Neuronal stem cell (in vitro differentiated cells): ENCODE measurements around the gene ZBTB40.

ENCODE experiments used
- DNase-seq: peaks from one replicate; pipeline ENCODE4 v3.0.0-alpha.2; 2013; ENCODE audit warnings: low spot score
- H2AFZ ChIP-seq: one replicate; pipeline ENCODE4 v1.6.1; 2013; ENCODE audit warnings: mild to moderate bottlenecking, low read length, inconsistent platforms
- H2AK5ac ChIP-seq: 2 replicates; pipeline ENCODE4 v1.6.1; 2013; ENCODE audit warnings: low read depth, mild to moderate bottlenecking, inconsistent platforms, low read length, moderate library complexity, mixed read lengths
- H2BK120ac ChIP-seq: 2 replicates; pipeline ENCODE4 v1.6.1; 2013; ENCODE audit warnings: low read depth, mild to moderate bottlenecking, inconsistent platforms, low read length, moderate library complexity, mixed read lengths
- H2BK12ac ChIP-seq: one replicate; pipeline ENCODE4 v1.6.1; 2013; ENCODE audit warnings: low read length, inconsistent platforms
- H2BK15ac ChIP-seq: 2 replicates; pipeline ENCODE4 v1.6.1; 2013; ENCODE audit warnings: mild to moderate bottlenecking, low read length, inconsistent platforms, mixed read lengths
- H2BK5ac ChIP-seq: one replicate; pipeline ENCODE4 v1.6.1; 2013; ENCODE audit warnings: inconsistent platforms, mild to moderate bottlenecking, low read length, moderate library complexity
- H3K14ac ChIP-seq: one replicate; pipeline ENCODE4 v1.6.1; 2013; ENCODE audit warnings: low read length, inconsistent platforms
- H3K18ac ChIP-seq: 2 replicates; pipeline ENCODE4 v1.6.1; 2013; ENCODE audit warnings: low read length, inconsistent platforms
- H3K23ac ChIP-seq: 2 replicates; pipeline ENCODE4 v1.6.1; 2013; ENCODE audit warnings: low read depth, mild to moderate bottlenecking, mixed read lengths, low read length, inconsistent platforms; ENCODE audit not compliant: poor library complexity
- H3K27ac ChIP-seq: replicated peaks from 3 replicates; pipeline ENCODE4 v1.5.1; 2013; ENCODE audit warnings: low read length, inconsistent platforms
- H3K27me3 ChIP-seq, 3 experiments: 2 replicates each; pipeline ENCODE4 v1.6.1; 2013; ENCODE audit warnings: low read length in 3 of 3, mild to moderate bottlenecking in 2 of 3, inconsistent platforms in 1 of 3, low read depth in 1 of 3, mixed read lengths in 1 of 3, moderate library complexity in 1 of 3; ENCODE audit not compliant: control insufficient read depth in 3 of 3, insufficient read depth in 3 of 3
- H3K36me3 ChIP-seq, 2 donors: replicated peaks in 1 of 2; 2 replicates each; pipeline ENCODE4 v1.6.1; 2013; ENCODE audit warnings: low read length in 2 of 2; ENCODE audit not compliant: control insufficient read depth in 2 of 2, insufficient read depth in 2 of 2
- H3K4ac ChIP-seq: 2 replicates; pipeline ENCODE4 v1.6.1; 2013; ENCODE audit warnings: inconsistent platforms, mild to moderate bottlenecking, low read length, moderate library complexity
- H3K4me1 ChIP-seq, 2 donors: 1 replicate in 1 of 2; 2 replicates in 1 of 2; pipeline ENCODE4 v1.6.1; 2013; ENCODE audit warnings: low read length in 2 of 2, low read depth in 1 of 2; ENCODE audit not compliant: control insufficient read depth in 2 of 2, insufficient read depth in 1 of 2
- H3K4me2 ChIP-seq: one replicate; pipeline ENCODE4 v1.6.1; 2013; ENCODE audit warnings: mild to moderate bottlenecking, low read length, inconsistent platforms; ENCODE audit not compliant: insufficient read depth, poor library complexity, severe bottlenecking
- H3K4me3 ChIP-seq, 2 donors: 2 replicates each; pipeline ENCODE4 v1.5.1; 2013; ENCODE audit warnings: low read length in 2 of 2, mild to moderate bottlenecking in 2 of 2, inconsistent platforms in 1 of 2, moderate library complexity in 1 of 2
- H3K79me1 ChIP-seq: one replicate; pipeline ENCODE4 v1.6.1; 2013; ENCODE audit warnings: low read depth, mild to moderate bottlenecking, inconsistent platforms, low read length, moderate library complexity
- H3K9ac ChIP-seq: one replicate; pipeline ENCODE4 v1.6.1; 2013; ENCODE audit warnings: mild to moderate bottlenecking, low read depth, low read length, inconsistent platforms; ENCODE audit not compliant: poor library complexity
- H3K9me3 ChIP-seq, 2 donors: replicated peaks in 1 of 2; 2 replicates each; pipeline versions ENCODE3 to v1.6.1; 2013; ENCODE audit warnings: low read length in 2 of 2, mild to moderate bottlenecking in 2 of 2, inconsistent platforms in 1 of 2, low read depth in 1 of 2, mixed read lengths in 1 of 2, moderate library complexity in 1 of 2; ENCODE audit not compliant: control insufficient read depth in 2 of 2, insufficient read depth in 1 of 2
- H4K8ac ChIP-seq: one replicate; pipeline ENCODE4 v1.6.1; 2013; ENCODE audit warnings: low read depth, mild to moderate bottlenecking, inconsistent platforms, low read length, moderate library complexity
- H4K91ac ChIP-seq: one replicate; pipeline ENCODE4 v1.6.1; 2013; ENCODE audit warnings: low read length, low read depth, mild to moderate bottlenecking, inconsistent platforms; ENCODE audit not compliant: poor library complexity
- WGBS, 2 donors: extraction: QIAGEN DNeasy Blood & Tissue Kit; methylation state at CpG; one replicate each; pipeline ENCODE4 v1.1.7; 2013; ENCODE audit warnings: missing lambda C conversion rate in 2 of 2, mixed read lengths in 1 of 2; ENCODE audit not compliant: insufficient read length in 2 of 2, insufficient replicate concordance in 1 of 2; ENCODE audit errors: extremely low coverage in 2 of 2; 5-methylcytosine and 5-hydroxymethylcytosine counted together

ZBTB40 gene

DNA sequence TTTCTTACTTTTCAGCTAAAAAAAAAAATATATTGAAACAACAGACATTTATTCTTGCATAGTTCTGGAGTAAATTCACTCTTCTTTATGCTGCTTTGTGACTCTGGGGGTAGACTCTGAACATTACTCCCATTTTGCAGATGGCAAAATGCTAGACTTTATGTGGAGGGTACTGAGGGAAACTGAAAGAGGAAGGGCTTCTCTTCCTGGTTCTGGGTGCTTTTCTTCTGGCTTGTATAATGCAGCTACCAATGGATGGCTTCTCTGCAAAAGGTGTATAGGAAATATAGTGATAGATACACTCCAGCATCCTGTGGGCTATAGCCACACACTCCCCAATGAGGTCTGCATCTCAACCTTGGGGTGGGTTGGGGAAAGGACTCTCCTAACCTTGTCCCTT, 19.7 kb upstream of the ZBTB40 start:
- Histone ChIP-seq H3K36me3 (no peaks in the 10 kb centered on the region), H3K9me3 (no peaks in the 10 kb centered on the region), H3K14ac (no peak overlapping the region), H2AFZ (no peak overlapping the region), H3K79me1 (no peaks in the 10 kb centered on the region), H3K4me1 (no peaks in the 10 kb centered on the region), H3K9ac (no peak overlapping the region), H2BK12ac (no peak overlapping the region), H2BK5ac (no peak overlapping the region), H3K27me3 (no peaks in the 10 kb centered on the region), H3K4me2 (no peak overlapping the region), H3K23ac (no peak overlapping the region), H4K8ac (no peak overlapping the region), H4K91ac (no peak overlapping the region), H3K27ac (no peak overlapping the region), H3K4me3 (no peak overlapping the region), H3K18ac (no peak overlapping the region), H3K4ac (no peak overlapping the region), H2AK5ac (no peak overlapping the region), H2BK120ac (no peak overlapping the region), H2BK15ac (no peak overlapping the region)
- DNase-seq = no peak

DNA sequence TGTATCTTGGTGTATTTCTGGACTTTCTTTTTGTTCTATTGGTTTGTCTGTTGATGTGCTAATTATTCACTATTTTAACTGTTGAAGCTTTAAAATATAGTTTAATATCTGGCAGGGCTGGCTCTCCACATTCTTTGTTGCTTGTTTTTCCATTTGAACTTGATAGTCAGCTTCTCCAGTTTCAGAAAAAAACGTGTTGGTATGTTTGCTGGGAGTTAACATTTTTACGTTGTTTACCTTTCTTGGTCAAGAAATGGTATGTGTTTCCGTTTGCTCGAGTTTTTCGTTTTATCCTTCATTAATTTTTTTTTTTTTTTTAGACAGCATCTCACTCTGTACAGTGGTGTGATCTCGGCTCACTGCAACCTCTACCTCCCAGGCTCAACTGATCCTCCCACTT, 16.9 kb upstream of the ZBTB40 start:
- WGBS, 2 donors = no CpG with 5 or more reads among the region's 6 CpGs
- Histone ChIP-seq H2AK5ac (no peak overlapping the region), H3K36me3 (no peaks in the 10 kb centered on the region), H3K4me1 (no peaks in the 10 kb centered on the region), H3K23ac (no peak overlapping the region), H2BK12ac (no peak overlapping the region), H3K79me1 (no peaks in the 10 kb centered on the region), H3K14ac (no peak overlapping the region), H2AFZ (no peak overlapping the region), H2BK5ac (no peak overlapping the region), H4K8ac (no peak overlapping the region), H3K9me3 (peaks cover 0 to 6% of the 10 kb centered on the region in 2 donors), H2BK15ac (no peak overlapping the region), H3K27me3 (no peaks in the 10 kb centered on the region), H3K4me2 (no peak overlapping the region), H3K4me3 (no peak overlapping the region), H3K18ac (no peak overlapping the region), H3K9ac (no peak overlapping the region), H2BK120ac (no peak overlapping the region), H3K27ac (no peak overlapping the region), H4K91ac (no peak overlapping the region), H3K4ac (no peak overlapping the region)
- no peak for DNase-seq

DNA sequence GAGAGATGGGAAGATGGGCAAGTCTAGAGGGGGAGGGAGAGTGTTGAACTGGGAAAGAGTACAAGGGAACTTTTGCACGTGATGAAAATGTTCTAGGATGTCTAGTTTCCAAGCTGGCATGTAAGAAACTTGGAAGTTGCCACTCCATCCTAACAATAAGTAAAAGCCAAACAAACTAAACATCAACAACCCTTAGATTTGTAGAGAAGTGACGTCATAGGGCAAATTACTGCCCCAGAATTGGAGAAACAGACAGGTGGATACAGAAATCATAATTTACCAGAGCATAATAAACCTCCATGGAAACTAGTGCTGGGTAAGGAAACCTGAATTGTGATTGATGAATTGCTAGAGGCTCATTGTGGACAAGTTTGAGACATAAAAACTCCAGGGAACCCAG, 14.7 kb upstream of the ZBTB40 start:
- H2AFZ ChIP-seq = no peak overlapping the region
- H2BK15ac ChIP-seq = no peak overlapping the region
- no peak overlapping the region for H3K4ac ChIP-seq
- H3K27me3 ChIP-seq = no peaks in the 10 kb centered on the region
- DNase-seq = no peak
- H4K8ac ChIP-seq = no peak overlapping the region
- H2AK5ac ChIP-seq = no peak overlapping the region
- no peaks in the 10 kb centered on the region for H3K79me1 ChIP-seq
- no peak overlapping the region for H2BK5ac ChIP-seq
- no CpG with 5 or more reads among the region's 2 CpGs for WGBS, 2 donors
- H3K27ac ChIP-seq = no peak overlapping the region
- H4K91ac ChIP-seq = no peak overlapping the region
- no peak overlapping the region for H2BK120ac ChIP-seq
- H3K14ac ChIP-seq = no peak overlapping the region
- no peaks in the 10 kb centered on the region for H3K36me3 ChIP-seq
- no peak overlapping the region for H2BK12ac ChIP-seq
- H3K9ac ChIP-seq = no peak overlapping the region
- no peak overlapping the region for H3K4me3 ChIP-seq
- peaks cover 0 to 14% of the 10 kb centered on the region in 2 donors for H3K9me3 ChIP-seq
- H3K4me1 ChIP-seq = no peaks in the 10 kb centered on the region
- H3K18ac ChIP-seq = no peak overlapping the region
- H3K4me2 ChIP-seq = no peak overlapping the region
- no peak overlapping the region for H3K23ac ChIP-seq

DNA sequence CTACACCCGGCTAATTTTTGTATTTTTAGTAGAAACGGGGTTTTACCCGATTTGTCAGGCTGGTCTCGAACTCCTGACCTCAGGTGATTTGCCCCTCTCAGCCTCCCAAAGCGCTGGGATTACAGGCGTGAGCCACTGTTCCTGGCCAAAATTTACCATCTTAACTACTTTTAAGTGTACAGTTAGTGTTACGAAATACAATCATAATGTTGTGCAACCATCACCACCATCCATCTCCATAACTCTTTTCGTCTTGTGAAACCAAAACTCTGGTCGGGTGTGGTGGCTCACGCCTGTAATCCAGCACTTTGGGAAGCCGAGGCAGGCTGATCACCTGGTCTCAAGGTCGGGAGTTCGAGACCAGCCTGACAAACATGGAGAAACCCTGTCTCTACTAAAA, 14.1 kb upstream of the ZBTB40 start:
- no peak overlapping the region for H3K27ac ChIP-seq
- H2AFZ ChIP-seq = no peak overlapping the region
- no peak overlapping the region for H2BK5ac ChIP-seq
- H3K4ac ChIP-seq = no peak overlapping the region
- no peaks in the 10 kb centered on the region for H3K4me1 ChIP-seq
- no peak overlapping the region for H3K4me3 ChIP-seq
- H3K79me1 ChIP-seq = no peaks in the 10 kb centered on the region
- H3K4me2 ChIP-seq = no peak overlapping the region
- no peaks in the 10 kb centered on the region for H3K27me3 ChIP-seq
- DNase-seq = no peak
- no peak overlapping the region for H2BK15ac ChIP-seq
- WGBS, 2 donors = no CpG with 5 or more reads among the region's 13 CpGs
- H2BK120ac ChIP-seq = no peak overlapping the region
- no peak overlapping the region for H2BK12ac ChIP-seq
- peaks cover 0 to 14% of the 10 kb centered on the region in 2 donors for H3K9me3 ChIP-seq
- H4K91ac ChIP-seq = no peak overlapping the region
- H3K9ac ChIP-seq = no peak overlapping the region
- H3K36me3 ChIP-seq = no peaks in the 10 kb centered on the region
- H4K8ac ChIP-seq = no peak overlapping the region
- H3K23ac ChIP-seq = no peak overlapping the region
- H2AK5ac ChIP-seq = no peak overlapping the region
- no peak overlapping the region for H3K18ac ChIP-seq
- no peak overlapping the region for H3K14ac ChIP-seq
